Ascending aorta (tissue), 2 donors: ENCODE data around the gene TOLLIP. TPM values are rescaled to one million over a fixed set of nuclear protein-coding genes. Genes with fewer than 3 reads are reported as not detected.

Experiments
- DNase-seq, 2 donors: peaks; one replicate each; pipeline ENCODE4 v3.0.0-alpha.2; 2019; ENCODE audit warnings: low spot score in 2 of 2
- H3K27ac ChIP-seq, 2 donors: fragments of 200-600 bp; sonication (generic); one replicate each; pipeline ENCODE4 v1.5.1; 2016 to 2017; ENCODE audit warnings: mild to moderate bottlenecking in 1 of 2
- H3K27me3 ChIP-seq: fragments of 200-600 bp; sonication (generic); one replicate; pipeline ENCODE4 v1.5.1; 2017
- H3K36me3 ChIP-seq, 2 donors: fragments of 200-600 bp; sonication (generic); one replicate each; pipeline ENCODE4 v1.5.1; 2016
- H3K4me1 ChIP-seq, 2 donors: fragments of 200-600 bp; sonication (generic); one replicate each; pipeline ENCODE4 v1.5.1; 2016 to 2017; ENCODE audit warnings: mild to moderate bottlenecking in 1 of 2
- H3K4me3 ChIP-seq, 2 donors: fragments of 200-600 bp; sonication (generic); one replicate each; pipeline ENCODE4 v1.5.1; 2016 to 2017; ENCODE audit warnings: mild to moderate bottlenecking in 1 of 2
- H3K9me3 ChIP-seq, 2 donors: fragments of 200-600 bp; sonication (generic); one replicate each; pipeline ENCODE4 v1.5.1; 2016
- CTCF ChIP-seq, 3 experiments: fragments of 200-600 bp in 2 of 3; fragments of 450-650 bp in 1 of 3; sonication (generic) in 2 of 3; IDR thresholded peaks; one replicate each; pipeline ENCODE4 v1.5.1; 2016 to 2019; ENCODE audit warnings: antibody characterized with exemption in 3 of 3, mild to moderate bottlenecking in 1 of 3, moderate library complexity in 1 of 3
- intact Hi-C: fragments of 100-400 bp; cut with DNase I; formaldehyde crosslinking; loops from one replicate; pipeline ENCODE4 v1.15.1; 2023
- total RNA-seq: library from RNA; depleted of rRNA; stranded (reverse); fragments of >200 nt; gene quantifications from one replicate; pipeline ENCODE4 v1.1.0, GENCODE V29; 2016

TOLLIP gene
- total RNA-seq, 1 donor from 2014 or later, result 63.0 TPM

- DNase-seq, result no peak
- Histone ChIP-seq H3K36me3 (no peaks in the 10 kb centered on the region), H3K27ac (no peak overlapping the region), H3K4me3 (no peak overlapping the region), H3K4me1 (peaks cover 2 to 4% of the 10 kb centered on the region in 2 donors), H3K9me3 (peaks cover 0 to 8% of the 10 kb centered on the region in 2 donors), H3K27me3 (no peaks in the 10 kb centered on the region)
- intact Hi-C loops, result no loop called here
- no peak for TF ChIP-seq CTCF (IDR thresholded peaks at IDR 0.05)
Observed at GRCh38 chr11:1330473-1330872, 21.0 kb upstream of the TOLLIP start.

DNA sequence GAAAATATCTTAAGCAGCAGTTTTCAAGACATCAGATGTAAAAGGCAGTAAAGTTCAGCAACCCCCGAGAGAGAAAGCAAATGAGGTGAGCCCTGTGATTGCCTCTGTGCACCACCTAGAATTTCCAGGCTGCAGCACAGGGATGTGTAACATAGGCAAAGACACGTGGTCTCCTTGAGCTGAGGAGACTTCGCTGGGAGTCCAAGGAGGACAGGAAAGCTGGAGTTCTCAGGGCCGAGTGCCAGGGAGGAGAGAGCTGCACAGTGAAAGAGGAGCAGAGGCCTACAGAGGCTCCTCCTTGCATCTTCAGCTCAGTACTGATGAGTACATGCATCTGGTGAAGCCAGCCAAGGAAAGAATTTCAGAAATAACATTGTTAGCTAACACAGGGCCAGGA, 17.6 kb upstream of the TOLLIP start:
- TF ChIP-seq CTCF (IDR thresholded peaks at IDR 0.05), result no peak
- intact Hi-C loops, result no loop called here
- H3K36me3 ChIP-seq, result no peaks in the 10 kb centered on the region
- no peaks in the 10 kb centered on the region for H3K27me3 ChIP-seq
- no peak overlapping the region for H3K27ac ChIP-seq
- DNase-seq, result no peak
- H3K4me3 ChIP-seq, result no peak overlapping the region
- no peaks in the 10 kb centered on the region for H3K4me1 ChIP-seq
- peaks cover 0 to 8% of the 10 kb centered on the region in 2 donors for H3K9me3 ChIP-seq

GRCh38 chr11:1326435-1327063, 17.1 kb upstream of the TOLLIP start:
- no peaks in the 10 kb centered on the region for H3K27me3 ChIP-seq
- H3K36me3 ChIP-seq, result no peaks in the 10 kb centered on the region
- H3K27ac ChIP-seq, result no peak overlapping the region
- intact Hi-C loops, result no loop called here
- DNase-seq, result no peak
- H3K4me1 ChIP-seq, result no peaks in the 10 kb centered on the region
- TF ChIP-seq CTCF (IDR thresholded peaks at IDR 0.05), result no peak
- no peak overlapping the region for H3K4me3 ChIP-seq
- H3K9me3 ChIP-seq, result peaks cover 0 to 8% of the 10 kb centered on the region in 2 donors

- Histone ChIP-seq H3K27me3 (no peaks in the 10 kb centered on the region), H3K9me3 (peaks cover 0 to 8% of the 10 kb centered on the region in 2 donors), H3K4me1 (no peaks in the 10 kb centered on the region), H3K4me3 (no peak overlapping the region), H3K27ac (no peak overlapping the region), H3K36me3 (no peaks in the 10 kb centered on the region)
- TF ChIP-seq CTCF (IDR thresholded peaks at IDR 0.05), result no peak
- no peak for DNase-seq
- intact Hi-C loops, result no loop called here
Observed at GRCh38 chr11:1323774-1324173, 14.3 kb upstream of the TOLLIP start.

- Histone ChIP-seq H3K27ac (no peak overlapping the region), H3K9me3 (no peaks in the 10 kb centered on the region), H3K27me3 (no peaks in the 10 kb centered on the region), H3K36me3 (no peaks in the 10 kb centered on the region), H3K4me3 (no peak overlapping the region), H3K4me1 (no peaks in the 10 kb centered on the region)
- no peak for TF ChIP-seq CTCF (IDR thresholded peaks at IDR 0.05)
- intact Hi-C loops, result no loop called here
- DNase-seq, result no peak
Observed at GRCh38 chr11:1317993-1318392, 8.6 kb upstream of the TOLLIP start.

- Histone ChIP-seq H3K4me3 (no peak overlapping the region), H3K4me1 (no peaks in the 10 kb centered on the region), H3K9me3 (no peaks in the 10 kb centered on the region), H3K36me3 (no peaks in the 10 kb centered on the region), H3K27ac (no peak overlapping the region), H3K27me3 (no peaks in the 10 kb centered on the region)
- intact Hi-C loops, result no loop called here
- TF ChIP-seq CTCF (IDR thresholded peaks at IDR 0.05), result no peak
- DNase-seq, result no peak
Observed at GRCh38 chr11:1317432-1317831, 8.0 kb upstream of the TOLLIP start.
